Measurements from ENCODE around the gene OR2G6.

GRCh38 chr1:248521856-248522255 is 14.0 kb downstream of the OR2G6 start:
- TF ChIP-seq GATA3 (IDR thresholded peaks at IDR 0.05; ENCODE audit: low read depth, low read length) (no peak), GATA2 (IDR thresholded peaks at IDR 0.05; ENCODE audit: low read depth, low read length) (no peak)
